Neuronal stem cell (in vitro differentiated cells): Measurements from ENCODE around the gene SERPINF2.
A peak's percentile ranks its signal among the peaks of the same experiment; 100 is the strongest.
"Not testable (repeated sequence)": the region's sequence is repeated elsewhere in the genome, so short reads cannot be mapped to it uniquely, and the experiment has no call there.

ENCODE experiments used
- DNase-seq: peaks from one replicate; pipeline ENCODE4 v3.0.0-alpha.2; 2013; ENCODE audit warnings: low spot score
- H2AFZ ChIP-seq: one replicate; pipeline ENCODE4 v1.6.1; 2013; ENCODE audit warnings: mild to moderate bottlenecking, low read length, inconsistent platforms
- H2AK5ac ChIP-seq: 2 replicates; pipeline ENCODE4 v1.6.1; 2013; ENCODE audit warnings: low read depth, mild to moderate bottlenecking, inconsistent platforms, low read length, moderate library complexity, mixed read lengths
- H2BK120ac ChIP-seq: 2 replicates; pipeline ENCODE4 v1.6.1; 2013; ENCODE audit warnings: low read depth, mild to moderate bottlenecking, inconsistent platforms, low read length, moderate library complexity, mixed read lengths
- H2BK12ac ChIP-seq: one replicate; pipeline ENCODE4 v1.6.1; 2013; ENCODE audit warnings: low read length, inconsistent platforms
- H2BK15ac ChIP-seq: 2 replicates; pipeline ENCODE4 v1.6.1; 2013; ENCODE audit warnings: mild to moderate bottlenecking, low read length, inconsistent platforms, mixed read lengths
- H2BK5ac ChIP-seq: one replicate; pipeline ENCODE4 v1.6.1; 2013; ENCODE audit warnings: inconsistent platforms, mild to moderate bottlenecking, low read length, moderate library complexity
- H3K14ac ChIP-seq: one replicate; pipeline ENCODE4 v1.6.1; 2013; ENCODE audit warnings: low read length, inconsistent platforms
- H3K18ac ChIP-seq: 2 replicates; pipeline ENCODE4 v1.6.1; 2013; ENCODE audit warnings: low read length, inconsistent platforms
- H3K23ac ChIP-seq: 2 replicates; pipeline ENCODE4 v1.6.1; 2013; ENCODE audit warnings: low read depth, mild to moderate bottlenecking, mixed read lengths, low read length, inconsistent platforms; ENCODE audit not compliant: poor library complexity
- H3K27ac ChIP-seq: replicated peaks from 3 replicates; pipeline ENCODE4 v1.5.1; 2013; ENCODE audit warnings: low read length, inconsistent platforms
- H3K27me3 ChIP-seq, 3 experiments: 2 replicates each; pipeline ENCODE4 v1.6.1; 2013; ENCODE audit warnings: low read length in 3 of 3, mild to moderate bottlenecking in 2 of 3, inconsistent platforms in 1 of 3, low read depth in 1 of 3, mixed read lengths in 1 of 3, moderate library complexity in 1 of 3; ENCODE audit not compliant: control insufficient read depth in 3 of 3, insufficient read depth in 3 of 3
- H3K36me3 ChIP-seq, 2 donors: replicated peaks in 1 of 2; 2 replicates each; pipeline ENCODE4 v1.6.1; 2013; ENCODE audit warnings: low read length in 2 of 2; ENCODE audit not compliant: control insufficient read depth in 2 of 2, insufficient read depth in 2 of 2
- H3K4ac ChIP-seq: 2 replicates; pipeline ENCODE4 v1.6.1; 2013; ENCODE audit warnings: inconsistent platforms, mild to moderate bottlenecking, low read length, moderate library complexity
- H3K4me1 ChIP-seq, 2 donors: 1 replicate in 1 of 2; 2 replicates in 1 of 2; pipeline ENCODE4 v1.6.1; 2013; ENCODE audit warnings: low read length in 2 of 2, low read depth in 1 of 2; ENCODE audit not compliant: control insufficient read depth in 2 of 2, insufficient read depth in 1 of 2
- H3K4me2 ChIP-seq: one replicate; pipeline ENCODE4 v1.6.1; 2013; ENCODE audit warnings: mild to moderate bottlenecking, low read length, inconsistent platforms; ENCODE audit not compliant: insufficient read depth, poor library complexity, severe bottlenecking
- H3K4me3 ChIP-seq, 2 donors: 2 replicates each; pipeline ENCODE4 v1.5.1; 2013; ENCODE audit warnings: low read length in 2 of 2, mild to moderate bottlenecking in 2 of 2, inconsistent platforms in 1 of 2, moderate library complexity in 1 of 2
- H3K79me1 ChIP-seq: one replicate; pipeline ENCODE4 v1.6.1; 2013; ENCODE audit warnings: low read depth, mild to moderate bottlenecking, inconsistent platforms, low read length, moderate library complexity
- H3K9ac ChIP-seq: one replicate; pipeline ENCODE4 v1.6.1; 2013; ENCODE audit warnings: mild to moderate bottlenecking, low read depth, low read length, inconsistent platforms; ENCODE audit not compliant: poor library complexity
- H3K9me3 ChIP-seq, 2 donors: replicated peaks in 1 of 2; 2 replicates each; pipeline versions ENCODE3 to v1.6.1; 2013; ENCODE audit warnings: low read length in 2 of 2, mild to moderate bottlenecking in 2 of 2, inconsistent platforms in 1 of 2, low read depth in 1 of 2, mixed read lengths in 1 of 2, moderate library complexity in 1 of 2; ENCODE audit not compliant: control insufficient read depth in 2 of 2, insufficient read depth in 1 of 2
- H4K8ac ChIP-seq: one replicate; pipeline ENCODE4 v1.6.1; 2013; ENCODE audit warnings: low read depth, mild to moderate bottlenecking, inconsistent platforms, low read length, moderate library complexity
- H4K91ac ChIP-seq: one replicate; pipeline ENCODE4 v1.6.1; 2013; ENCODE audit warnings: low read length, low read depth, mild to moderate bottlenecking, inconsistent platforms; ENCODE audit not compliant: poor library complexity
- WGBS, 2 donors: extraction: QIAGEN DNeasy Blood & Tissue Kit; methylation state at CpG; one replicate each; pipeline ENCODE4 v1.1.7; 2013; ENCODE audit warnings: missing lambda C conversion rate in 2 of 2, mixed read lengths in 1 of 2; ENCODE audit not compliant: insufficient read length in 2 of 2, insufficient replicate concordance in 1 of 2; ENCODE audit errors: extremely low coverage in 2 of 2; 5-methylcytosine and 5-hydroxymethylcytosine counted together

The SERPINF2 gene

DNA sequence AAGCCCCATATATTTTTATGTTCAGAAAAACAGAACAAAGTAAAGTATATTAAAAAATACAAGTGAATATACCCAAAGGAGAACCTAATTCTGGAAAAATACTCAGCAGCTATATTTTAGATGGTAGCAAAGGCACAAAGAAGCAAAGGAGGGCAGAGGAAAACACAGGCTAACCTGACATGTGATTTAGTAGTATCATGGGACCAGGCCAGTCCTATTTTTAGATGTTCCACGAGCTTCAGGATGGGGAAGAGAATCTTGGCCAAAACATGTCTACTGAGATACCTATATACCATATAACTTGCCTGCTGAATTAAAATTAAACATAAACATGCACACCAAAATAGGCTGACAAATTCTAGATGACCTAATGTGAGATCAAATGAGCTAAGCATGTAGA is 54.1 kb downstream of the SERPINF2 start:
- H3K9ac ChIP-seq = no peak overlapping the region
- H3K4me2 ChIP-seq = no peak overlapping the region
- H2AFZ ChIP-seq = no peak overlapping the region
- no CpG with 5 or more reads among the region's 1 CpG for WGBS, 2 donors
- H3K18ac ChIP-seq = no peak overlapping the region
- H3K4me1 ChIP-seq = no peaks in the 10 kb centered on the region
- no peaks in the 10 kb centered on the region for H3K27me3 ChIP-seq
- no peak overlapping the region for H3K14ac ChIP-seq
- H2AK5ac ChIP-seq = no peak overlapping the region
- no peaks in the 10 kb centered on the region for H3K9me3 ChIP-seq
- no peak overlapping the region for H2BK15ac ChIP-seq
- H2BK120ac ChIP-seq = no peak overlapping the region
- no peak overlapping the region for H2BK5ac ChIP-seq
- no peak overlapping the region for H3K27ac ChIP-seq
- no peak overlapping the region for H3K4ac ChIP-seq
- H4K91ac ChIP-seq = no peak overlapping the region
- H4K8ac ChIP-seq = no peak overlapping the region
- no peak overlapping the region for H3K4me3 ChIP-seq
- peaks cover 2% of the 10 kb centered on the region for H3K79me1 ChIP-seq
- no peak overlapping the region for H2BK12ac ChIP-seq
- no peak for DNase-seq
- no peak overlapping the region for H3K23ac ChIP-seq
- peaks cover 11 to 72% of the 10 kb centered on the region in 2 donors for H3K36me3 ChIP-seq

- Histone ChIP-seq H4K8ac (no peak overlapping the region), H3K14ac (no peak overlapping the region), H3K23ac (no peak overlapping the region), H3K27me3 (no peaks in the 10 kb centered on the region), H2BK15ac (no peak overlapping the region), H2AK5ac (no peak overlapping the region), H2BK12ac (no peak overlapping the region), H3K79me1 (peaks cover 2% of the 10 kb centered on the region), H3K4me2 (no peak overlapping the region), H4K91ac (no peak overlapping the region), H3K9me3 (no peaks in the 10 kb centered on the region), H3K9ac (no peak overlapping the region), H3K18ac (no peak overlapping the region), H3K4me3 (no peak overlapping the region), H3K27ac (no peak overlapping the region), H2BK5ac (no peak overlapping the region), H2BK120ac (no peak overlapping the region), H3K36me3 (peaks cover 13 to 76% of the 10 kb centered on the region in 2 donors), H3K4ac (no peak overlapping the region), H2AFZ (no peak overlapping the region), H3K4me1 (no peaks in the 10 kb centered on the region)
- no CpG with 5 or more reads among the region's 3 CpGs for WGBS, 2 donors
- DNase-seq = no peak
Measured at GRCh38 chr17:1797323-1797722, 54.7 kb downstream of the SERPINF2 start.

DNA sequence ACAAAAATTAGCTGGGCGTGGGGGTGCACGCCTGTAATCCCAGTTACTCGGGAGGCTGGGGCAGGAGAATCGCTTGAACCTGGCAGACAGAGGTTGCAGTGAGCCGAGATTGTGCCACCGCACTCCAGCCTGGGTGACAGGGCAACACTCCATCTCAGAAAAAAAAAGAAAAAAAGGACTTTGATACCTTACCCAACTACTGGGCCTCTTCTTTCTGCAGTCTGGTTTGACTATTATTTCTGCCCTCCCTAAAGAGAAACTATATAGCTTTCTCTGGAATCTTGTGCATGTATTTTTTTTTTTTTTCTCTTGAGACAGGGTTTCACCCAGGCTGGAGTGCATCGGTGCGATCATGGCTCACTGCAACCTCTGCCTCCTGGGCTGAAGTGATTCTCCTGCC is 55.2 kb downstream of the SERPINF2 start:
- H3K4me1 ChIP-seq, DNase-seq, H3K27ac ChIP-seq, H3K27me3 ChIP-seq, H3K4me3 ChIP-seq, H3K79me1 ChIP-seq, H2BK15ac ChIP-seq, H4K8ac ChIP-seq, H2AFZ ChIP-seq, H3K9ac ChIP-seq, H3K9me3 ChIP-seq, H2AK5ac ChIP-seq, H2BK5ac ChIP-seq, H3K23ac ChIP-seq, H3K4me2 ChIP-seq, H2BK120ac ChIP-seq, H3K14ac ChIP-seq, H4K91ac ChIP-seq, H2BK12ac ChIP-seq, H3K4ac ChIP-seq, H3K18ac ChIP-seq: not testable (repeated sequence)
- no CpG with 5 or more reads among the region's 8 CpGs for WGBS, 2 donors
- H3K36me3 ChIP-seq = peaks cover 13 to 76% of the 10 kb centered on the region in 2 donors

GRCh38 chr17:1800240-1800639 is 57.6 kb downstream of the SERPINF2 start:
- Histone ChIP-seq H2BK15ac (no peak overlapping the region), H3K79me1 (peaks cover 2% of the 10 kb centered on the region), H3K9ac (no peak overlapping the region), H3K36me3 (peaks cover 18 to 80% of the 10 kb centered on the region in 2 donors), H3K14ac (no peak overlapping the region), H3K9me3 (no peaks in the 10 kb centered on the region), H3K23ac (no peak overlapping the region), H3K27ac (no peak overlapping the region), H2BK12ac (no peak overlapping the region), H4K8ac (no peak overlapping the region), H3K27me3 (no peaks in the 10 kb centered on the region), H4K91ac (no peak overlapping the region), H3K4me2 (no peak overlapping the region), H2AK5ac (no peak overlapping the region), H3K4ac (no peak overlapping the region), H3K4me1 (no peaks in the 10 kb centered on the region), H3K18ac (no peak overlapping the region), H2AFZ (no peak overlapping the region), H2BK5ac (no peak overlapping the region), H3K4me3 (peak overlapping the region in 1 of 2 donors; percentile 5), H2BK120ac (no peak overlapping the region)
- no peak for DNase-seq
- no CpG with 5 or more reads among the region's 7 CpGs for WGBS, 2 donors
